CD4-positive, alpha-beta T cell treated with Interleukin-1 beta for 1 hour (primary cell): ENCODE data around the gene FBXO28.
"Not testable (repeated sequence)": the region's sequence is repeated elsewhere in the genome, so short reads cannot be mapped to it uniquely, and the experiment has no call there.

ENCODE experiments used
- DNase-seq, 2 donors: peaks; one replicate each; pipeline ENCODE4 v3.0.0-alpha.2; 2020 to 2022

Gene FBXO28

DNA sequence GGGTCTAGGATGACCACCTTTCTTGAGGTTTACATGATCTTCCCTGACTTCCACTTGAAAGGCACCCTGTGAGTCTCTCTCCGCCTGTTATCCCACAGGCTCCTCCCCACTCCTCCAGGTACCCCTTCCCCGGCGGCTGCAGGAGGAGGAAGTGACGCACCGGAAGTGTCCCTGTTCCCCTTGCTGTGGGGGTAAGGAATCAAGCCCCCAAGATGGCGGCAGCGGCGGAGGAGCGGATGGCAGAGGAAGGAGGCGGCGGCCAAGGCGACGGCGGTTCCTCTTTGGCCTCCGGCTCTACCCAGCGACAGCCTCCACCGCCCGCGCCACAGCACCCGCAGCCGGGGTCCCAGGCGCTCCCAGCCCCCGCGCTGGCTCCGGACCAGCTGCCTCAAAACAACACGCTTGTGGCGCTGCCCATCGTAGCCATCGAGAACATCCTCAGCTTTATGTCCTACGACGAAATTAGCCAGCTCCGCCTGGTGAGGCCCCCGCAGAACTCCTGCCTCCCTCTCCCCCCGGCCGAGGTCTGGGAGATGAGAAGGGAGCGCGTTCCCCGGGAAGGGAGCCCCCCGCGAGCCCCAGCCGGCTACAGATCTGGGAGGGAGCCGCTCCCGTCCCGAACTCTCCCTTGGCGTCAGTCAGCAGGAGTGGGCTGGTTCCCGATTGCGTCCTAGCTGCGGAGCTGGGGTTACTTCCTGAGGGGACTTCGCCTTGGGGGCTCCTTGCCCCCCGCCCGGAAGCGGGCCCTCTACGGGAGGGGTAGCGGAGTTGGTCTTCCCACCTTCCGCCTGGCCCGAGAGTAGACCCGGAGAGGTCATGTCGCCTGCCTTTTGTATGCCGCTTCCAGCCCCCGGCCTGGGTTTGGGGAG lies at the start of gene FBXO28:
TSS of gene FBXO28 (plus strand) at position 194 of the 869 bp plus-strand sequence. CDS start at position 213, 19 bp downstream.
- peak; percentile 93 to 95 for DNase-seq

DNA sequence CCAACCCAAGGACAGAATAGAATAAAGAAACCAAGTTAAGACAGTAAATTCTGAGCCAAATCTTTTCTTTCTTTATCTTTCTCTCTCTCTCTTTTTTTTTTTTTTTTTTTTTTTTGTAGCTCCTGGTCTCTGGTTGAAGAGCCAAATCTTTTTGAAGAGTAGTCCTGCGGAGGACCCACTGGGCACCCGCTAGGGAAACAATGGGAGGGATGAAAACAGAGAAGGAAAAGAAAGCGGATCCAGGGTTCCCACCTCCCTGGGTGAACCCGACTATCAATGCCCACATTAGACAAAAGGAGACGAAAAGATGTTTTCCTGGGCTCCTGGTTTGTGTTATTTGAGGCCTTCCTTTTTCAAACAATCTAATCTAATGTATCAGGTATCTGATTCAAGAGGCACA lies 49.8 kb upstream of the FBXO28 start:
- DNase-seq: no peak

- no peak for DNase-seq
Measured at GRCh38 chr1:224065455-224065854, 48.5 kb upstream of the FBXO28 start.

- DNase-seq: no peak
Measured at GRCh38 chr1:224067207-224067606, 46.7 kb upstream of the FBXO28 start.

DNA sequence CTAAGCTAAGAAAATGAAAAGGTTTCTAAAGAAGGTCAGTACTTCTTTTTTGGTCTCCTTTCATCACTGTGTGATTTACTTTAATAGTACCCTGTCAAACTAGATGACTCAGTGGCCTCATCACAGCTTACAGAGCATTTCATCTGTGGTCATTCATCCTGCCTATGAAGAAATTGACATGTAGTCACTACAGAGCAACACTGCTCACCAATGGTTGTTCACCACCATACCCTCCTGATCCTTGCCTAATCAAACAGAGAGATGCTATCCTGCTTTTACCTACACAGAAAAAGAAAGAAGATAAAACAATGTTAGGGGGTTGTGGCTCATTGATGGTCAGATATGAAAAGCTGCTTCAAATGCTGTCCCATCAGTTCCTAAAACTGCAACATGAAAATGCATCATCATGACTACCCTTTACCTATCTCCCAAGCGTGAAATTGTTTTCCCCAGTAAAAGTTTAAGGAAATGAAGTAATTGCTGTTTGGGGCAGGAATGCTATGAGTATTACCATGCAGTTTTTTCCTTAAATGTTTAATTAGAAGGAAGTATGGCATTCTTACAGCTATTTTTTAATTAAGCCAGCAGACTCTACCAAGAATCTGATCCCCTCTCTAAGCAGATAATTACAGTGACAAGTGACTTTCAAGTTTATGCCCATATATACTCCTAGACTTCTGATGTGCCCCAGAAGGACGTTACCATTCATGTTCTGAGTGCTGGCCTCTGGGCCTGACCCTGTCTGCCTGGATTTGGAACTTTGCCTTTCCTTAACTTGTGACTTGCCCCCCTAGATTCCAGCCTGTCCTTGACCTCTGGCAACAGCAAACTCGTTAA lies 46.1 kb upstream of the FBXO28 start:
- no peak for DNase-seq

DNA sequence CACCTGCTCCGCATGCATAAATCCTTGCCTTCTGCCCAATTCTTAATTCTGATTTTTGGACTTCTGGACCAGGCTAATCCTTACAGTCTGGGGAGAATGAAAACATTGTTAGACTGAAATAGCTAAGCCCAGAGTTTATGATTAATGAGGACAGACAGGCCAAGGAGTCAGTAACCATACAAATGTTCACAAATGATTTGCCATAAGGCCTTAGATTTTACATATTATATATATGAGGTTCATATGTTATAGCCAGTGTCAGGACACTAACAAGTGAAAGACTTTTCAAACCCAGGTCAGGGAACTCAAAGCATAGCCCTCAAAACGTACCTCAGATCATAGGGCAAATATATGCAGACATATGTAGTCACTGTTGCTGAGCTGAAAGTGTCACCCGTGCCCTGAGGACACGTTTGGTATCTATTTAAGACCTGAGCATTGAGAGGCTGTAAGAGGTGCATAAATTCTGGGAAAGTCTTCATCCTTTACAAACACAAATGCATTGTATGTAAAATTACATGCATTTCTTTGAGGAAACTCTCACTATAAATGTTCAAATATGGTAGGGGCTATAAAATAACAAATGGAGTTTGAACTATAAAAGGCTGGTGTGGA lies 45.3 kb upstream of the FBXO28 start:
- no peak for DNase-seq

DNA sequence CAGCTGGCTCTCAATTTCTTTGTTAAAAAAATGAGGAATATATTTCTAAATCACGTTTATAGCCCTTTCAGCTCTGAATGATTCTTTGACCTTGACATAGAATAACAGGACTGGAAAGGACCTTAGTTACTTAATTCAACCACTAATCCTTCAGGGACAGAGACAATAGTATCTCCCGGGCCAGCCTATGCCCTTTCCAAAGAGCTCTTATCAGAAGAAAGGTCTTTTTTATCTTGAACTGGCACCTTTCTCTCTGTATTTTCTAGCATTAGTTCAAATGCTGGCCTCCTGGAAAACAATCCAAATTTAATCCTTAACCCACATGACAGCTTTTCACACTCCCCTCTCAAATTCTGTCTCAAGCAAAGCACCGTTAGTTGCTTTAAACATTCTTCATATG lies 44.8 kb upstream of the FBXO28 start:
- DNase-seq: no peak

GRCh38 chr1:224070521-224070920 lies 43.4 kb upstream of the FBXO28 start:
- DNase-seq: no peak

DNA sequence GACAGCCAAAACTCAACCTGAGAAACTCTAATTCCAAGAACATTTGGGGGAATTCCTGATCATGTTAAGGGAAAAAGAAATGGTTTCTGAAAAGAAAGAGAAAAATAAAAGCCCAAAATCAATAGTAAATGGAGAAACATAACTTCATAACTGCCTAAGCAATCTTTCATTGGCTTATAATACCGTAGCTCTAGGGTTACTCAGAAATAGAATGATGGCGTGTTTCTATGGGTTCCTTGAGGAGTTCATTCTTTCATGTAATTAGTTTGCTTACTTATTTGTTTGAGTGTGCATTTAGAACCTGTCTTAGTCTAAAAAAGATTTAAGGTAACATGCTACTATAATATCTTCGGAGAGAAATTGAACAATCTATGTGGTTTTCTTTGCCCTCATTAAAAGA lies 37.5 kb upstream of the FBXO28 start:
- no peak for DNase-seq

- DNase-seq: not testable (repeated sequence)
Measured at GRCh38 chr1:224079644-224080043, 34.3 kb upstream of the FBXO28 start.

DNA sequence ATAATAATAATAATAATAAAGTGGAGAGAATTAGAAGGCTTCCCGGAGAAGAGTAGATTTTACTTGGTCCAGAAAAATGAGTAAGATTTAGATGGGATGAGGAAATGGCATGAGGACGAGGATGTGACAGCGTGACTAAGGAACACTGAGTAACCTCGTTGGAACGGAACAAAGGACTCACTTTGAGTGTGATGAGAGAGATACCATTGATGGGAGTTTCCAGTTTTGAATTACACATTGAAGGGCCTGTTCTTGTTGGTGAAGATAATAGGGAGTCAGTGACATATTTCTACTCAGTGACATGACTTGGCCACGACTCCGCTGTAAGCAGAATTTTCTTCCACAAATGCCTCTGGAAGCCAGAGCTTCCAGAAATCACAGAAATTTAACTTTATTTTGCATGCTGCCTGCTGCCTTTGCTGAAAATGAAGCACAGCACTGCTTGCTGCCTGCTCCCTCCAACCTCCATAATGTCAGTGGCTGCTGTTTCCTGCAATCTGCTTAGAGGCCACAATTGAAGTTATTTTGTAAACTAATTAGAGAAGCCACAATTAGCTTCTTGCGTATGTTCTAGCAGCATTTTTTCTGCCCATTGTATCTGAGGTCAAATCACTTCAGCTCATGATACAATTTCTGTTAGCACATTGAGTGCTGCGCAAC lies 33.7 kb upstream of the FBXO28 start:
- no peak for DNase-seq

DNA sequence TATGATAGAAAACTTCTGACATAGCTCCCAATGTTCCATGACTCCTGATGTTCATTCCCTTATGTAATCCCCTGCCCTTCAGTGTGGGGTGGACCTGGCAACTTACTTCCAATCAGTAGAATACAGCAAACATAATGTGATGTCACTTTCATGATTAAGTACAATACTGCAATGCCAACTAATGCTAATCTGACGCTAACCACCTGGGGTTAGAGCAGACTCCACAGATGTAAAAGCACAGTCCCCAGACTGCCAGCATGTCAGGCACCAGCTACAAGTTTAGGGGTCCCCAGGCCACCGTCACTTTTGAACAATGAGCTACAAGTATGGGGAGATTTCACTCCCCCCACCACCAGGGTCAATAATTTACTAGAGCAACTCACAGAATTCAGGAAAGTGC lies 32.3 kb upstream of the FBXO28 start:
- no peak for DNase-seq

DNA sequence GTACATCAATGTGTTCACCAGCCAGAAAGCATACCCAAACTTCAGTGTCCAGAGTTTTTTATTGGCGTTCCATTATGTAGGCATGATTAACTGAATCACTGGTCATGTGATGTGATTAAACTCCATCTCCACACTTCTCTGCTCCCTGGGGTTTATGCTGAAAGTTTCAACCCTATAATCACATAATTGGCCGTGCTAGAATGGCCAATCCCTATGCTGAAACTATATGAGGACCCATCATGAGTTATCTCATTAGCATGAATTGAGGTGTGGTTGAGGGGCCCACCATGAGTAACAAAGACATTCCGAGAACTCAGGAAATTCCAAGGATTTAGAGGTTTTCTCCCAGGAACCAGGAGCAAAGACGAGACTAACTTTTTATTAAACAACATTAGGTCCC lies 31.8 kb upstream of the FBXO28 start:
- no peak for DNase-seq

- no peak for DNase-seq
Measured at GRCh38 chr1:224084867-224085266, 29.0 kb upstream of the FBXO28 start.

DNA sequence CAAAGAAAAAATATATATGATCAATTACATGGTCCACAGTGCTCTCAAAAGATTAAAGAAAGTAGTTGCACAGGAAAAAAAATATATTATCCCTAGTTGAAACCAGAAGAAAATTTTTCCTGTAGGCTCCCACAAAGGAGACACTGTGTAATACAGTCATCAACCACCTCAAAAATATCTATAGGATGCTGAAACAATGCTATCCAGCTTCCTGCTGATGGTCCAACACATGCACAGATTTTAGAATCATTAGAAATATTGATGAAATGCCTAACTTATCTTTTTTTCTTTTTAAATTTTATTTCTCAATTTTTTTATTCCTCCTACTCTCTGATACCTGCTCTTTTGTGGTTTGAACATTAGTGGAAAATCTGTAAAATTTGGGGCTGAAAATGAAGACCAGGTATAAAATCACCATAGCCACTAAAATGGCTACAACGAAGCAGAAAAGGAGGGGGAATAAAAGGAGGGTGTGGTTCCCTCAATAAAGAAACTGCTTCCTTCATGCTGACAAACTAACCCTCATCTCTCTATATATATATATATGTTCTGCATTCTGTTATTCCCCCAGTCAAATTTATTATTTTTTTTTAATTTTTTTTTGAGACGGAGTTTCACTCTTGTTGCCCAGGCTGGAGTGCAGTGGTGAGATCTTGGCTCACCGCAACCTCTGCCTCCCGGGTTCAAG lies 28.3 kb upstream of the FBXO28 start:
- DNase-seq: no peak

- DNase-seq: no peak
Measured at GRCh38 chr1:224087286-224087794, 26.6 kb upstream of the FBXO28 start.

GRCh38 chr1:224089583-224089982 lies 24.3 kb upstream of the FBXO28 start:
- no peak for DNase-seq

- no peak for DNase-seq
Measured at GRCh38 chr1:224090116-224090515, 23.8 kb upstream of the FBXO28 start.

DNA sequence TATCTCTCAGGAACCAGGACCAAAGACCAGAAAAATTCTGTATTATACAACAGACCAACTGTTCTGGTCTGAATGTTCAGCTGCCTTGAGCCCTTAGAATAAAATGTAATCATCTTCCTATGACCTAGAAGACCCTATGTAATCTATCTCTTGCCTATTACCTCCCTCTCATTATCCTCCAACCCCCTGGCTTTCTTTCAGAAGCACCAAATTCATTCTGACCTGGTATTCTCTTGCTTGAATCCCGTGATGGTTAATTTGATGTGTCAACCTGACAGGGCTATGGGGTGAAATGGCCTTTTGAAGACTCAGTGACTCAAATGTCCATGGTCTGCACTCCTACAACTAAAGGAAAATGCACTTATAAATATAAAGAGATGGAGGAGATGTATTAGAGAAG lies 21.8 kb upstream of the FBXO28 start:
- no peak for DNase-seq

- DNase-seq: no peak
Measured at GRCh38 chr1:224092601-224093000, 21.3 kb upstream of the FBXO28 start.

DNA sequence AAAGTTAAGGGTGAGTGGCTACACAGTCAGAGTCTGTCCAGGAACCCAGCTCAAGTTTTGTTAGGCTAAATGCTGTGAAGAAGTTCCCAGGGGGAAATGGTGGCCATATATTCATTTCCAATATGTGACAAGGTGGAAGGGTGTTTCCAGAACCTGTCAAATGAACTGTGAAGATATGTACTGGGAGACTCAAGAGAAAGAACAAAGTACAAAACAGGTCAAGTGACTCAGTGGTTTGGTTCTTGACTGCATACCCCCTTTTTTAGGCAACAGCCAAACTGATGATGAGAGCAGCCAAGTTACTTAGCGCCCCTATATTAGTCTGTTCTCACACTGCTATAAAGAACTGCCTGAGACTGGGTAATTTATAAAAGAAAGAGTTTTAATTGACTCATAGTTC lies 18.6 kb upstream of the FBXO28 start:
- no peak for DNase-seq

- no peak for DNase-seq
Measured at GRCh38 chr1:224095867-224096266, 18.0 kb upstream of the FBXO28 start.
